ENCODE results near the gene PPP1R15A.

The PPP1R15A gene

GRCh38 chr19:48835734-48836088, 36.5 kb upstream of the PPP1R15A start:
- TF ChIP-seq, protein P1, sequence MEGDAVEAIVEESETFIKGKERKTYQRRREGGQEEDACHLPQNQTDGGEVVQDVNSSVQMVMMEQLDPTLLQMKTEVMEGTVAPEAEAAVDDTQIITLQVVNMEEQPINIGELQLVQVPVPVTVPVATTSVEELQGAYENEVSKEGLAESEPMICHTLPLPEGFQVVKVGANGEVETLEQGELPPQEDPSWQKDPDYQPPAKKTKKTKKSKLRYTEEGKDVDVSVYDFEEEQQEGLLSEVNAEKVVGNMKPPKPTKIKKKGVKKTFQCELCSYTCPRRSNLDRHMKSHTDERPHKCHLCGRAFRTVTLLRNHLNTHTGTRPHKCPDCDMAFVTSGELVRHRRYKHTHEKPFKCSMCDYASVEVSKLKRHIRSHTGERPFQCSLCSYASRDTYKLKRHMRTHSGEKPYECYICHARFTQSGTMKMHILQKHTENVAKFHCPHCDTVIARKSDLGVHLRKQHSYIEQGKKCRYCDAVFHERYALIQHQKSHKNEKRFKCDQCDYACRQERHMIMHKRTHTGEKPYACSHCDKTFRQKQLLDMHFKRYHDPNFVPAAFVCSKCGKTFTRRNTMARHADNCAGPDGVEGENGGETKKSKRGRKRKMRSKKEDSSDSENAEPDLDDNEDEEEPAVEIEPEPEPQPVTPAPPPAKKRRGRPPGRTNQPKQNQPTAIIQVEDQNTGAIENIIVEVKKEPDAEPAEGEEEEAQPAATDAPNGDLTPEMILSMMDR (IDR thresholded peaks at IDR 0.05; ENCODE audit: low read depth, low read length) = peak; percentile 82
- H3K4me3 ChIP-seq (ENCODE audit: low read depth, low read length) = no peak overlapping the region

DNA sequence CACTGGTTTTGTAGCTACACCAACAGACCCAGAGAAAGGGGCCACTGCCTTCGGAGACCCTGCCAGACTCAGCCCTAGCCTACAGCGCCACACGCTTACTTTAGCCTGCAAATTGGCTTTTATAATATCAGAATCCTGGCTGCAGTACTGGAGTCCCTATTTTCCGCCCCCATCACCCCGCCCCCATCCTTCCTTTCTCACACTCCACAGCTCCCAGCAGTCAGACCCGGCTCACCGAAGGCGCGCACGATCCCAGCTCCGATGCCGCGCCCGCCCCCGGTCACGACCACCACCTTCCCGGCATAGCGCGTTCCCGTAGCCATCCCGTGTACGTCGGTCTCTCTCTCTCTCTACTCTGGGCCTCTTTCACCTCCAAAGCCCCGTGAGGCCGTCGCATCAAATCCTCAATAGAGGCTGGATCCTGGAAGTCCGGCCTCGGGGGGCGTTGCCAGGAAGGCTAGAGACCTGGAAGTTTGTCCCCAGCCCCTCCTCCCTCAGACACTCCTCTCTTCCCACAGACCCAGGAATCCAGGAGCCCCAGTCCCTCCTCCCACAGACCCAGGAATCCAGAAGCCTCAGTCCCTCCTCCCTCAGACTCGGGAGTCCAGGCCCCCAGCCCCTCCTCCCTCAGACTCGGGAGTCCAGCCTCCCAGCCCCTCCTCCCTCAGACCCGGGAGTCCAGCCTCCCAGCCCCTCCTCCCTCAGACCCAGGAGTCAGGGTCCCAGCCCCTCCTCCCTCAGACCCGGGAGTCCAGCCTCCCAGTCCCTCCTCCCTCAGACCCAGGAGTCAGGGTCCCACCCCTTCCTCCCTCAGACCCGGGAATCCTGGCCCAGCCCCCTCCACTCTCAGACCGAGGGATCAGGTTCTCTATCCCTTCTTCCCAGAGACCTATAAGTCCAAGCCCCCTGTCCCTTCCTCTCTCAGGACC, 35.9 kb upstream of the PPP1R15A start, which contains the start of gene HSD17B14:
Gene HSD17B14 (minus strand): TSS at position 403 of the 929 bp plus-strand sequence. CDS start 80 bp downstream, at position 323.
- H3K4me3 ChIP-seq (ENCODE audit: low read depth, low read length) = no peak within 1 kb of the TSS
- TF ChIP-seq, protein P1 (IDR thresholded peaks at IDR 0.05; ENCODE audit: low read depth, low read length) = no peak

DNA sequence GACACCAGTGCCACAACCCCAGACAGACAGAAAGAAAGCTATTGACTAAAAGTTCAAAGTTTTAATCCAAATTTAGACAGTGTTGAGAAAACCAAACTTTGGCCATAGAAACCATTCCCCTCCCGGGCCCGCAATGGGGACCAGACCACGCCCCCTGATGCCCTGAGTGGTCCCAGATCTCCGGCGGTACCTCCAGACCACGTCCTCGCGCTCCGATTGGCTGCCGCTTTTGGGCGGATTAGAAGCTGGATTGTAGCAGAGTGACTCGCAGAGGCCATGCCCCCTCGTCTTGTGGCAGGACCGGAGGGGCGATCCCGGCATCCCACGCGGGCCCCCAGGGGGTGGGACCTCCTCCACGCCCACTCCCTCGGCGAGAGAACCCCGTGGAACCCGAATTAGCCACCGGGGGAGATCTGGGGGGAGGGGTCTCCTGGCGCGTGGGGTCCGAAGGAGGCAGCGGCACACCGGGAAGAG, 35.1 kb upstream of the PPP1R15A start:
- TF ChIP-seq, protein P1 (IDR thresholded peaks at IDR 0.05; ENCODE audit: low read depth, low read length) = no peak
- no peak overlapping the region for H3K4me3 ChIP-seq (ENCODE audit: low read depth, low read length)

GRCh38 chr19:48837687-48838086, 34.5 kb upstream of the PPP1R15A start:
- TF ChIP-seq, protein P1 (IDR thresholded peaks at IDR 0.05; ENCODE audit: low read depth, low read length) = no peak
- no peak overlapping the region for H3K4me3 ChIP-seq (ENCODE audit: low read depth, low read length)

DNA sequence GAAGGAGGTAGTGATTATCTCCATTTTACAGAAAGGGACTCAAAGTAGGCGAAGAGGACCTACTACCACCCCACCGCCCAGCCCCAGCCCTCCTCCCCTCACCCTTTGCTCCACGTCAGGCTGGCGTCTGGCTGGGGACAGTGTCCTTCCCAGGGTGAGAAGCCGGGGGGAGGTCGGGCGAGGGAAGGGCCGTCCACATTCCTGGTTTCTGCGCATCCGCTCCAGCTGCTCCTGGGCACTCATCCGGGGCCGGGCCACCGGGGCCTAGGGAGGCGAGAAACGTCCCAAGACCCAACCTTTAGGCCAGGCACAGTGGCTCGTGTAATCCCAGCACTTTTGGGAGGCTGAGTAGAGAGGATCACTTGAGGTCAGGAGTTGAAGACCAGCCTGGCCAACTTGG, 31.2 kb upstream of the PPP1R15A start:
- H3K4me3 ChIP-seq (ENCODE audit: low read depth, low read length) = no peak overlapping the region
- TF ChIP-seq, protein P1 (IDR thresholded peaks at IDR 0.05; ENCODE audit: low read depth, low read length) = no peak

GRCh38 chr19:48841571-48841970, 30.6 kb upstream of the PPP1R15A start:
- TF ChIP-seq, protein P1 (IDR thresholded peaks at IDR 0.05; ENCODE audit: low read depth, low read length) = no peak
- no peak overlapping the region for H3K4me3 ChIP-seq (ENCODE audit: low read depth, low read length)

DNA sequence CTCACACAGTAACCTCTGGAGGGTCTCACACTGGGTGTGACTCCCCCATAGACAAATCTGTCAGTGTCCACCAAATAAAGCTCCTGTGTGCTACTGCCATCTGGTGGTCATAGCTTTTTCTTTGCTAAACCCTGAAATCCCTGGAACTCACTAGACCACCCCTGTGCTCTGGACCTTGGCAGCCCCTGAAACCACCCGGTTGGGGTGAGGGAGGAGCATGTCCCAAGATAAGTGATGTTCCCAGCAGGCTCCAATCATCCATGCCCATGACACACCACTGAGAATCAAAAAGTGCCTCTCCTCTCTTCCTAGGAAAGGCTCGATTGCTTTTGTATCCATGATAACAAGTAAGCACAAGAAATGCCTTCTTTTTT, 29.4 kb upstream of the PPP1R15A start:
- TF ChIP-seq, protein P1 (IDR thresholded peaks at IDR 0.05; ENCODE audit: low read depth, low read length) = peak; percentile 67

More for the DNA sequence above, 29.4 kb upstream of the PPP1R15A start:
- no peak overlapping the region for H3K4me3 ChIP-seq (ENCODE audit: low read depth, low read length)
